Measurements from ENCODE around the gene CLMN.
"Not testable (repeated sequence)": the region's sequence is repeated elsewhere in the genome, so short reads cannot be mapped to it uniquely, and the experiment has no call there.

CLMN gene

DNA sequence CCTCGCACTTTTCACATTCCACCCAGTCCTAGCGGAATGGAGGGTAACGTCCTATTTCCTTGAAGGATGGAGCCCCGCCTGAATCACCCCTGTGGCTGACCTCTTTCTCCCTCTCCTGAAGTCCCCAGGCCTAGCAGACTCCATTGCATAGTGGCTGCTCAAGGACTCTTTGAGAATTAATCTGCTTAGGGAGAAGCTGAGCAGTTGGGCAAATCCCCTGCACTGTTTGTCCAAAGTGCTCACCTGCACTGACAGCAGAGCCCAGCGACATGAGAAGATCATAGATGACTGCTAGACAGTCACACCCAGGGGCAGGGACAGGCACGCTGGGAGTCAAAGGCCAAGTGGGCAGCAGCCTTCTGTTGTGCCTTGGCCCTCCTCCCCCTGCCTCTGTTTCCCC, 124.7 kb downstream of the CLMN start:
- DNase-seq (ENCODE audit: low spot score): no peak

DNA sequence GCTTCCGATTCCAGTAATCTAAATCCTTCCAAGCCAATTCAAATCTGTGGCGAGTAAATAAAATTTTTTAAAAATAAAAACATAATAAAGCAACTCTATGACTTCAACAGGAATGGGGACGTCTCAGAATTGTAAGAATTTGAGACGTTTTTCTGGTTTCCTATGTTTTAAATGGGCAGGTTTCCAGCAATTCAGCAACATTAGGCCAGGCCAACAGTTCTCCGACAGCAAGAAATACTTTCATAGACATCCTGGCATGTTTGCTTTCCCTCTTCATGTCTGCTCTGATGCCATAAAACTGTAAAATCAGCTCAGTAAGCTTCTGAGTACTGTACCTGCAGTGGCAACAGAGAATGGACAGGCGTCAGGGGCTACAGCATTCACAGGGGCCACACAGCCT, 126.6 kb downstream of the CLMN start:
- DNase-seq (ENCODE audit: low spot score): no peak

GRCh38 chr14:95192311-95192710, 127.4 kb downstream of the CLMN start:
- no peak for DNase-seq (ENCODE audit: low spot score)

GRCh38 chr14:95191445-95192199, 128.1 kb downstream of the CLMN start:
- no peak for DNase-seq (ENCODE audit: low spot score)

- DNase-seq (ENCODE audit: low spot score): no peak
Observed at GRCh38 chr14:95190857-95191256, 128.9 kb downstream of the CLMN start.

GRCh38 chr14:95190346-95190840, 129.3 kb downstream of the CLMN start:
- no peak for DNase-seq (ENCODE audit: low spot score)

DNA sequence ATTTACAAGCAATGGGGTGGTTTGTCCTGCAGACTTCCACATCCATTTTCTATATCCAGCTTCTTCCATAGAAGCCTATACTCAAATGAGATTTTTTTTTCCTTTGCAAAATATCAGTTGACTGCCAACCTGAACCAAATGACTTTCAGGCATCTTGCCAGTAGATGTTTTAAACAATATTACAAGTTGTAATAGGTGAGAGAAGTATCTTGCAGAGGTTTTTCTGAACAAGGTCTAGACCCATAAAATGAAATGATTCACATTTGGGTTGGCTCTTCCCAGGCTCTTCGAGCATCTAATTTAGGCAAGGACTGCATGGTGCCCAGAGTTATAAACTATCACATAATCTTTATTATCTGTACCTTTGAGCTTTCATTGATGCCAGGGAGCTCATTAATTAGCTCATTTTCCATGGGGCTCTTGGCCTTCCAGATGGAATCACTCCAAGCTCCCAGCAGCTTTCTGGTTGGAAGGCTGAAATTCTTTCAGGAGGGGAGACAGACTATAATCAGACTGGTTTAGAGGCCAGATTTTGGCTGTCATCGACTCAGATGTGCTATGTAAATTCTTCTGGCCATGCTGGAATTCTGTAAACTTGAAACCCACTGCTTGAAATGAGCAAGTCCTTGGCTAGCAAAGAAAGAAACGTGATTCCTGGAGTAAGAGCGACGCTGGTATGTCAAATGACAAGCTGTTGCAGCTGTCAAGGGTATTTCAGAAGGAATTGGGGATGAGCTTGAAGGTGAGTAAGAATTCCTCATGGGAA, 130.2 kb downstream of the CLMN start:
- DNase-seq (ENCODE audit: low spot score): no peak

- no peak for DNase-seq (ENCODE audit: low spot score)
Observed at GRCh38 chr14:95188380-95188779, 131.3 kb downstream of the CLMN start.

GRCh38 chr14:95185767-95186392, 133.8 kb downstream of the CLMN start:
- no peak for DNase-seq (ENCODE audit: low spot score)

GRCh38 chr14:95185033-95185766, 134.5 kb downstream of the CLMN start:
- DNase-seq (ENCODE audit: low spot score): no peak

DNA sequence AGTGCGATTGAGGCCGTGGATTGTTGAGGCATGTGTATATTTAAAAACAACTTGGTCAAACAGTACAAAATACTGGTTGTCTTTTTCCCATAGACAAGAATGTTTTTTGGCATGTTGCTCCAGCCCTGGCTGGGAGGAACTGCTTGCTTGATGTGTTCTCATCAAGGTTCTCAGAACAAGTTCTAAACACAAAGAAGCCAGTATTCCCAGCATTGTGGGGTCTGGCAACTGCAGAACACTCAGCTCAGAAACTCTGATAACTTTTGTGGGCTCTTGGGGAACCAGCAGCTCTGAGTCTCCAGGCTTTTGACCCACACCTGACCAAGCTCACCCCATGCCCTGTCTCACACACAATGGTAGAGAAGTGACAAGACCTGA, 135.3 kb downstream of the CLMN start:
- no peak for DNase-seq (ENCODE audit: low spot score)

GRCh38 chr14:95183532-95184412, 135.9 kb downstream of the CLMN start:
- no peak for DNase-seq (ENCODE audit: low spot score)

GRCh38 chr14:95183082-95183481, 136.6 kb downstream of the CLMN start:
- no peak for DNase-seq (ENCODE audit: low spot score)

DNA sequence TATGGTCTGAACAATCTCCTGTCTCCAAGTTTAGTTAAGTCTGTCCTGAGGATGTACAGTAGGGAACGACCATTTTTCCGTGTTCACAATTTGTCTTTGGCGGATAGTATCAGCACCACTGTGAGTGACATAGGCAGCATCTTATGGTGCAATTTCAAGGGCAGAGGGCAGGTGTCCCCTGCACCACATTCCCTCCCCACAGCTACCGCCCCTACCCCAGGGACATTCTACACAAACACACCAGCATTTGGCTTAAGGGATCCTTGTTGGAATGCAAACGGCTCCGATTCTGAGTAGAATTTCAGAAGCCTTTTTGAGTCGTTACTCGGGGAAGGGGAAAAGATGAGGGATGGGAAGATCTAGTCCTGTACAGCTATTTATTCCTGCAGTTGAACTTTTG, 137.3 kb downstream of the CLMN start:
- DNase-seq (ENCODE audit: low spot score): no peak

- no peak for DNase-seq (ENCODE audit: low spot score)
Observed at GRCh38 chr14:95180966-95181741, 138.6 kb downstream of the CLMN start.

- DNase-seq (ENCODE audit: low spot score): not testable (repeated sequence)
Observed at GRCh38 chr14:95175670-95176069, 144.0 kb downstream of the CLMN start.

DNA sequence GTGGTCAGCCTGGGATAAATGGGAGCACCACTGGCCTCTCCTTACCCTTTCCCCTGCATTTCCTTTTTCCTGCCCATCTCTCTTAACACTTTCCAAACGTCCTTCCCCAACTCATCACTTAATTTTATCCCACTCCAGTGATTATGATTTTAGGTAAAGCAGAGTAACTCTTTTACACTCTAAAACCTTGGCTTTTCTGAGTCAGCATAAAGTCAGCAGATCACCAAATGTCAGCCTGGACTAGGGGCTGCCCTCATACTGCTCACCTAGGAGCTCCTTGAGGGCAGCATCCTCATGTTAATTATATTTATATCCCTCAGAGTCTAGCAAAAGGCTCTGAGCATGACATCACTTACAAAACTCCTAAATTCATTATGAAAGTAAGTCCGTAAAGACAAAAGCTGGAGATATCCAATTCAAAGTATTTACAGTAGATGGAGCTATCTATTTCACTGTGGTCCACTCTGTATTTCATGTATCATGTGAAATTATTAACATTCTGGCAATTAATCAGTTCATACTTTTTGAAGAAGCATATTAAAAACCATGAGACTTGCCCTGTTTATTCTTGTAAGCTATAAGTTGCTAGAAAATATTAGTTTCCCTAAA, 145.4 kb downstream of the CLMN start:
- DNase-seq (ENCODE audit: low spot score): no peak

DNA sequence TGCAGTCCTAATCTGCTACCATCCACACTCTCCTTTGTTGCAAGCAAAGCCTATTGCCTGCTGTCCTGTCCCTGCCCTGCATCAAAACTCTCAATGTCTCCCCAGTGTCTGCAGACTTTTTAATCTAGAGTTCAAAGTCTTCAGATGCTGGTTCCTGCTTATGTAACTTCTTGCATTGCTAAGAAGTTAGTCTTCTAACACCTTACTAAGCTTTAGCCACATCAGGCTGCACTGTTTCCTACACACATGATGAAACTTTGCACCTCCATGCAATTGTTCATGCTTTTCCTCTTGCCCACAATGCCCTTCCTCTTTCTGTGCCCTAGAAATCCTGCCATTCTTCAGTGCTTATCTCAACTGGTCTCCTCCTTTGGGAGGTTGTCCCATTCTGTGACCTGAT, 146.2 kb downstream of the CLMN start:
- no peak for DNase-seq (ENCODE audit: low spot score)

GRCh38 chr14:95167177-95167576, 152.5 kb downstream of the CLMN start:
- no peak for DNase-seq (ENCODE audit: low spot score)

DNA sequence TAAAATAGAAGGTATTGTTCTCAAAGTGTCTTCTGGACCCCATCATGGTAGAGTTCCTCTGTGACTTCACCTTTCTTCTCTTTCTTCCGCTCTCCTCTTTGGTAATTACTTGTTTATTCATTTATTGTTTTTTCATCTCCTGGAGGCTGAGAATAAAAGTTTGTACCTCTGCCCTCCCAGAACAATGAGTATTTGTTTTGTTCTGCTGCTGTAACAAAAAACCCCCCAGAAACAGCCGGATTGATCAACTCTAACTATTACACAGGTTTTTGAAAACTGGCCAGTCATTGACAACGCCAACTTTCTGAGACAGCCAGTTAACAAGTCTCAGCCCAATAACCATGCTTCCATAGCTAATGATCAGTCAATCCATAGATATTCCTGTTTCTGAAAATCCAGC, 154.2 kb downstream of the CLMN start:
- no peak for DNase-seq (ENCODE audit: low spot score)

Data from CD4-positive, alpha-beta T cell treated with Interleukin-6 at 100 ng/mL for 8 hours (primary cell).